ENCODE measurements around the gene CRYGN.

CRYGN gene

GRCh38 chr7:151405056-151405455 is 34.9 kb downstream of the CRYGN start:
- DNase-seq, result no peak

GRCh38 chr7:151404216-151405011 is 35.5 kb downstream of the CRYGN start:
- no peak for DNase-seq

GRCh38 chr7:151403764-151404163 is 36.2 kb downstream of the CRYGN start:
- DNase-seq, result no peak

- DNase-seq, result no peak
Measured at GRCh38 chr7:151402029-151402835, 37.7 kb downstream of the CRYGN start.

- no peak for DNase-seq
Measured at GRCh38 chr7:151400626-151401315, 39.2 kb downstream of the CRYGN start.

- no peak for DNase-seq
Measured at GRCh38 chr7:151399906-151400305, 40.0 kb downstream of the CRYGN start.

GRCh38 chr7:151399305-151399601 is 40.7 kb downstream of the CRYGN start:
- DNase-seq, result no peak

- DNase-seq, result no peak
Measured at GRCh38 chr7:151398446-151399304, 41.3 kb downstream of the CRYGN start.

- DNase-seq, result no peak
Measured at GRCh38 chr7:151397026-151397425, 42.9 kb downstream of the CRYGN start.

- DNase-seq, result no peak
Measured at GRCh38 chr7:151396328-151396970, 43.5 kb downstream of the CRYGN start.

- no peak for DNase-seq
Measured at GRCh38 chr7:151395036-151395367, 44.9 kb downstream of the CRYGN start.

- no peak for DNase-seq
Measured at GRCh38 chr7:151394076-151395035, 45.6 kb downstream of the CRYGN start.

- no peak for DNase-seq
Measured at GRCh38 chr7:151393031-151393977, 46.6 kb downstream of the CRYGN start.

GRCh38 chr7:151392426-151392825 is 47.5 kb downstream of the CRYGN start:
- no peak for DNase-seq

GRCh38 chr7:151392002-151392401 is 47.9 kb downstream of the CRYGN start:
- no peak for DNase-seq

GRCh38 chr7:151391358-151391730 is 48.6 kb downstream of the CRYGN start:
- DNase-seq, result no peak

- no peak for DNase-seq
Measured at GRCh38 chr7:151390598-151391357, 49.2 kb downstream of the CRYGN start.

- DNase-seq, result no peak
Measured at GRCh38 chr7:151389768-151390597, 50.0 kb downstream of the CRYGN start.
